Right renal pelvis (tissue), 4 donors: ENCODE data around the gene TAX1BP1. TPM values are rescaled to one million over a fixed set of nuclear protein-coding genes. Genes with fewer than 3 reads are reported as not detected.

ENCODE experiments used
- DNase-seq, 4 donors: peaks; one replicate each; pipeline ENCODE4 v3.0.0-alpha.2; 2013; ENCODE audit warnings: low read depth in 4 of 4, low spot score in 3 of 4, missing footprints in 1 of 4
- polyA plus RNA-seq, 4 donors: library from polyadenylated mRNA; unstranded; fragments of 120-200 nt; gene quantifications; one replicate each; pipeline ENCODE4 v1.2.1, GENCODE V29; 2013; ENCODE audit not compliant: insufficient read length in 4 of 4

The TAX1BP1 gene
- polyA plus RNA-seq, 4 donors: 111 to 130 (median 127) TPM

DNA sequence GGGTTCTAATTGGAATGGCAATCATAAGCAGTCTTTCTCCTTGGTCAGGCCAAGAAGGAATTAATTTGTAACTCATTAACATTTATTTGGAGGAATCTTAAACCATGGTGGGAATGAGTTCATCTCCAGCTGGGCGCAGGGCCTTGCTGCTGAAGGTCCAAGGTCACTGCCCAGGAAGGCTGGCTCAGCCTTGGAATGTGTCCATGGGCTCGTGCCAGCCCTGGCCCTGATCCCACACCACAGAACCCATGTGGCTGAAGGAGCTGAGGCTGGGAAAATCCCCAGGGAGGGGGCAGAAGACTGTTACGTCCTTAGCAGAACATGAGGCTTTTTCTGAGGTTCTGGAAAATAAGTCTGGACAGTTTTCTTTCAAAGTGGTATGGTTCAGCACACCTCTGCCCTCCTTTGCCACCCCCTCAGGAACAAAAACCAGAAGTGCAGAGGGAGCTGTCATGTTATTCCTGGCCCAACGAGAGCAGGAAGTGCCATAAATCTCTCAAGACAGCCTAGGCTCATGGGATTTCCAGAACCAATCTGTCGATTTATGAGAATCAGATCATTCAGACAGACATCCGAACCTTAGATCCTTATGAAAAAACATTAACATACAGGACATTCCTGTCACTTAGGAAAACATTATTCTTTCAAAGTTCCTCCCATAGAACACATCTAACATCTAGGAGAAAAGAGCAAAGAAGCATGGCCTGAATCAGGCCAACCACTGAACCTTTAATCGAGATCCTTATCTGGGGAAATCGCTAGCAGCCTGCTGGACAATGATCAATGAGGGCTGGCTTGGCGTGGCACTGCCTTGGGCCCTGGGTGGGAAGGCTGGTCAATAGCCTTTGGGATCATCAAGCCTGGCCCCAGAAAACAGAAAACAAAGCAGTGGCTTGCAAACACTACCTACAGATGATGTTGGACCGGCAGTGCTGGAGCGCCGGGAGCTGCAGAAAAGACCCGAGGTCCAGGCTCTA is 134.3 kb downstream of the TAX1BP1 start:
- DNase-seq: no peak

DNA sequence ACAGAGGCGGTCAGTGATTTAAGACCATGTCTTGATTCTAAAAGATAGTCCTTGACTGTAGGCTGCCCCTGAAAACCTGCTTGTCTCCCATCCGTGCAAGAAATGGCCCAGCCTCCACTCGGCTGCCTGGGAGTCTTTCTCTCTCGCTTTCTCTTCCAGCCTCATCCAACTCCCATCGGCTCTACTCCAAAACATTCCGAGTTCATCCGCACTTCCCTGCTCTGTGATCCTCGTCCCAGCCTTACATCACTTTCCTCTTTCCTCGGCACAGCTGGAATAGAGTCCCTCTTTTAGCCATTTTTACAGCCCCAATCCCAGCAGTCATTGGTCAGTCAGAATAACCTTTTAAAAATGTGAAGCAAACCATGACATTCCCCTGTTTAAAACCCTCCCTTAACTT is 135.1 kb downstream of the TAX1BP1 start:
- DNase-seq: no peak

DNA sequence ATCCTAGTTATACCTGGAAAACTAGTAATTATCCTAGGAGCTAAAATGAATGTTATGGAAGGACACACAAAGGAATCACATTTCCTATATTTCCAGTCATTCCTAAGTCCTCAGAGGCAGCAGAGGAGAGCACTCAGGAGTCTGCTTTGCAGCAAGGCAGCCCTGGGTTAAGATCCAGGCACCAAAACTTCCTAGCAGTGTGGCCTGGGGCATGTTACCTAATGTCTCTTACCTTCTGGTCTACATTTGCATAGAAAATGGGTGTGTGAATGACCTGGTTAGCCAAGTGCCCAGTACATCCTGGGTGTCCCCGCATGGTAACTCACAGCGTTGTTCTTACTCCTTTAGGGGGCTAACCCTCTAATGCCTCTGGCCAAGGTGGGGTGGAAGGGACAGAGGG is 135.9 kb downstream of the TAX1BP1 start:
- DNase-seq: no peak

DNA sequence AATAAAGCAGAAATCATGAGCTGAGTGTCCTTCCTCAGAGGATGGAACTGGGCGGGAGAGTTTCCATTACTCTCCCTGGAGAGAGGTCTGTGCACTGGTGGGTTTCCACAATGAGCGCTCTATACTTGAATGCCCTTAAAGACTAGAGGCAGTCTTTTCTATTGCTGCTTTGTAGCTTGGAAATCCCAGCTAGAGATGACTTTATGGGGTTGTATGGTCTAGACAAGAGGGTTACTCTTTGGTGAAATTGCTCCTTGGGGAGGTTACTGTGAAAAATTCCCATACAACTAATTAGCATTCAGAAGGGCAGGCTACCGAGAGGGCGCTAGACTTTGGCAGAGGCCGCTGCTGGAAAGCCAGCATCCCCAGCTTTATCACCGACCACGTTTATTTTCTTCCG is 136.8 kb downstream of the TAX1BP1 start:
- no peak for DNase-seq

Other genes with a start within 250 kb of the TAX1BP1 start
- 100 to 1,000 TPM in 2 of 4 donors, 10 to 100 TPM in 2; 87.1 to 105 (median 98.9) TPM for gene HIBADH, start 77.3 kb upstream of the TAX1BP1 start, polyA plus RNA-seq